AG04450 (cell line): Measurements from ENCODE around the gene PSENEN. TPM values are rescaled to one million over a fixed set of nuclear protein-coding genes. Genes with fewer than 3 reads are reported as not detected.

Experiments
- CTCF ChIA-PET: fragments of 300-600, 350-600 bp; formaldehyde crosslinking; extraction: SDS; loops from one replicate; lab custom pipeline; 2022; ENCODE audit warnings: antibody characterized with exemption, inconsistent platforms; lab: Charles Lee
- POLR2A ChIA-PET: fragments of 350-600 bp; formaldehyde crosslinking; extraction: SDS; loops from one replicate; lab custom pipeline; 2021; ENCODE audit warnings: antibody characterized with exemption, inconsistent platforms; lab: Yijun Ruan, JAX
- DNase-seq: peaks from one replicate; pipeline ENCODE4 v3.0.0-alpha.2; 2011; ENCODE audit warnings: low read depth, low spot score
- H3K27ac ChIP-seq: one replicate; pipeline ENCODE4 v1.5.1; 2012; ENCODE audit warnings: low read depth, low read length, control low read depth
- H3K27me3 ChIP-seq: one replicate; pipeline ENCODE4 v1.6.0; 2012; ENCODE audit warnings: low read length; ENCODE audit not compliant: control insufficient read depth, insufficient read depth
- H3K4me3 ChIP-seq: 2 replicates; pipeline ENCODE4 v1.5.1; 2011; ENCODE audit warnings: mild to moderate bottlenecking, low read depth, low read length, control low read depth
- H3K9me3 ChIP-seq: 2 replicates; pipeline ENCODE4 v1.5.1; 2012; ENCODE audit warnings: low read length; ENCODE audit not compliant: control insufficient read depth, insufficient read depth
- CTCF ChIP-seq: IDR thresholded peaks from 2 replicates; pipeline ENCODE4 v1.5.1; 2011; ENCODE audit warnings: low read depth, low read length, control low read depth, inconsistent platforms
- polyA plus RNA-seq: library from polyadenylated mRNA; depleted of rRNA; stranded (reverse); fragments of >200 nt; gene quantifications from 2 replicates; pipeline ENCODE4 v1.2.3, GENCODE V29; 2011

Gene PSENEN
- polyA plus RNA-seq, 1 experiment, result 41.0 TPM

GRCh38 chr19:35740423-35741202 is 4.8 kb upstream of the PSENEN start:
- ChIA-PET POLR2A (interaction anchor here (0.5 to 1.9 kb wide), 11 partner anchors 8 to 112 kb away, joined by 3 to 16 read pairs (median 5); partner anchors contain the start of genes COX6B1, HSPB6 and LIN37), CTCF (interaction anchor here (0.6 to 1.0 kb wide), 3 partner anchors 14 to 190 kb away, joined by 4 read pairs; no protein-coding TSS in a partner anchor)
- DNase-seq, result peak; percentile 91
- peak overlapping the region; percentile 69 for H3K4me3 ChIP-seq
- H3K27ac ChIP-seq, result peak overlapping the region; percentile 78
- H3K9me3 ChIP-seq, result no peaks in the 10 kb centered on the region; the same call in 1 of the 2 replicates
- 0 out of 2 replicates have a peak, but pooled peaks have one; percentile 26 for TF ChIP-seq CTCF
- H3K27me3 ChIP-seq, result no peaks in the 10 kb centered on the region

GRCh38 chr19:35741203-35741515 is 4.3 kb upstream of the PSENEN start:
- Histone ChIP-seq H3K27ac (peak overlapping the region; percentile 65), H3K27me3 (no peaks in the 10 kb centered on the region), H3K9me3 (no peaks in the 10 kb centered on the region; the same call in 1 of the 2 replicates), H3K4me3 (peak overlapping the region; percentile 69)
- CTCF ChIA-PET, result interaction anchor here (0.9 to 1.0 kb wide), 2 partner anchors 79 to 190 kb away, joined by 4 read pairs; no protein-coding TSS in a partner anchor
- TF ChIP-seq CTCF, result no peak; the same call in 1 of the 2 replicates
- POLR2A ChIA-PET, result interaction anchor here (0.7 to 1.9 kb wide), 6 partner anchors 9 to 93 kb away, joined by 3 to 16 read pairs (median 6); partner anchors contain the start of genes COX6B1 and HSPB6
- no peak for DNase-seq

GRCh38 chr19:35742121-35742724 is 3.2 kb upstream of the PSENEN start, which contains the start of gene IGFLR1:
TSS of gene IGFLR1 (minus strand) at chr19:35742452. CDS start at chr19:35741180, 1,272 bp downstream.
- DNase-seq, result no peak
- Histone ChIP-seq H3K9me3 (no peaks in the 10 kb centered on the region; the same call in 1 of the 2 replicates), H3K4me3 (no peak within 1 kb of the TSS), H3K27ac (no peak within 1 kb of the TSS), H3K27me3 (no peaks in the 10 kb centered on the region)
- ChIA-PET CTCF (no interaction called here), POLR2A (no interaction called here)
- TF ChIP-seq CTCF, result no peak

- Histone ChIP-seq H3K4me3 (peak overlapping the region; percentile 87; the same call in 1 of the 2 replicates), H3K27me3 (no peaks in the 10 kb centered on the region), H3K27ac (no peak overlapping the region), H3K9me3 (no peaks in the 10 kb centered on the region; the same call in 1 of the 2 replicates)
- POLR2A ChIA-PET, result interaction anchor here (0.7 kb wide), 1 partner anchor 13 kb away, joined by 7 read pairs; the partner anchor contains the start of gene HSPB6
- CTCF ChIA-PET, result interaction anchor here (0.6 to 1.4 kb wide), 4 partner anchors 21 to 85 kb away, joined by 3 to 8 read pairs (median 6); no protein-coding TSS in a partner anchor
- no peak for DNase-seq
- TF ChIP-seq CTCF, result no peak
These were observed 1.6 kb upstream of the PSENEN start for GRCh38 chr19:35743640-35744429.
